Upper lobe of left lung (tissue), 4 donors: Measurements from ENCODE around the gene GALE.

ENCODE experiments used
- CTCF ChIP-seq, 6 experiments: fragments of 450-650 bp in 4 of 6; fragments of 200-600 bp in 2 of 6; sonication (generic) in 2 of 6; IDR thresholded peaks; one replicate each; pipeline ENCODE4 v1.5.1; 2016 to 2019; ENCODE audit warnings: antibody characterized with exemption in 6 of 6
- POLR2A ChIP-seq, 4 donors: fragments of 450-650 bp; IDR thresholded peaks; one replicate each; pipeline ENCODE4 v1.5.1; 2016 to 2017; ENCODE audit warnings: antibody characterized with exemption in 4 of 4, mild to moderate bottlenecking in 2 of 4
- POLR2AphosphoS5 ChIP-seq, 2 donors: sonication (generic); formaldehyde crosslinking; IDR thresholded peaks; one replicate each; pipeline ENCODE4 v1.5.1; 2017; ENCODE audit warnings: antibody characterized with exemption in 2 of 2

GRCh38 chr1:23751050-23751814 is 49.3 kb downstream of the GALE start:
- peak in 5 of 6 experiments; percentile 35 to 54 (median 51) for TF ChIP-seq CTCF (IDR thresholded peaks at IDR 0.05)
- TF ChIP-seq POLR2AphosphoS5 (IDR thresholded peaks at IDR 0.05) = no peak
- TF ChIP-seq POLR2A (IDR thresholded peaks at IDR 0.05) = no peak
